Neuronal stem cell (in vitro differentiated cells): ENCODE results near the gene SLC26A8.

ENCODE experiments used
- DNase-seq: peaks from one replicate; pipeline ENCODE4 v3.0.0-alpha.2; 2013; ENCODE audit warnings: low spot score
- H2AFZ ChIP-seq: one replicate; pipeline ENCODE4 v1.6.1; 2013; ENCODE audit warnings: mild to moderate bottlenecking, low read length, inconsistent platforms
- H2AK5ac ChIP-seq: 2 replicates; pipeline ENCODE4 v1.6.1; 2013; ENCODE audit warnings: low read depth, mild to moderate bottlenecking, inconsistent platforms, low read length, moderate library complexity, mixed read lengths
- H2BK120ac ChIP-seq: 2 replicates; pipeline ENCODE4 v1.6.1; 2013; ENCODE audit warnings: low read depth, mild to moderate bottlenecking, inconsistent platforms, low read length, moderate library complexity, mixed read lengths
- H2BK12ac ChIP-seq: one replicate; pipeline ENCODE4 v1.6.1; 2013; ENCODE audit warnings: low read length, inconsistent platforms
- H2BK15ac ChIP-seq: 2 replicates; pipeline ENCODE4 v1.6.1; 2013; ENCODE audit warnings: mild to moderate bottlenecking, low read length, inconsistent platforms, mixed read lengths
- H2BK5ac ChIP-seq: one replicate; pipeline ENCODE4 v1.6.1; 2013; ENCODE audit warnings: inconsistent platforms, mild to moderate bottlenecking, low read length, moderate library complexity
- H3K14ac ChIP-seq: one replicate; pipeline ENCODE4 v1.6.1; 2013; ENCODE audit warnings: low read length, inconsistent platforms
- H3K18ac ChIP-seq: 2 replicates; pipeline ENCODE4 v1.6.1; 2013; ENCODE audit warnings: low read length, inconsistent platforms
- H3K23ac ChIP-seq: 2 replicates; pipeline ENCODE4 v1.6.1; 2013; ENCODE audit warnings: low read depth, mild to moderate bottlenecking, mixed read lengths, low read length, inconsistent platforms; ENCODE audit not compliant: poor library complexity
- H3K27ac ChIP-seq: replicated peaks from 3 replicates; pipeline ENCODE4 v1.5.1; 2013; ENCODE audit warnings: low read length, inconsistent platforms
- H3K27me3 ChIP-seq, 3 experiments: 2 replicates each; pipeline ENCODE4 v1.6.1; 2013; ENCODE audit warnings: low read length in 3 of 3, mild to moderate bottlenecking in 2 of 3, inconsistent platforms in 1 of 3, low read depth in 1 of 3, mixed read lengths in 1 of 3, moderate library complexity in 1 of 3; ENCODE audit not compliant: control insufficient read depth in 3 of 3, insufficient read depth in 3 of 3
- H3K36me3 ChIP-seq, 2 donors: replicated peaks in 1 of 2; 2 replicates each; pipeline ENCODE4 v1.6.1; 2013; ENCODE audit warnings: low read length in 2 of 2; ENCODE audit not compliant: control insufficient read depth in 2 of 2, insufficient read depth in 2 of 2
- H3K4ac ChIP-seq: 2 replicates; pipeline ENCODE4 v1.6.1; 2013; ENCODE audit warnings: inconsistent platforms, mild to moderate bottlenecking, low read length, moderate library complexity
- H3K4me1 ChIP-seq, 2 donors: 1 replicate in 1 of 2; 2 replicates in 1 of 2; pipeline ENCODE4 v1.6.1; 2013; ENCODE audit warnings: low read length in 2 of 2, low read depth in 1 of 2; ENCODE audit not compliant: control insufficient read depth in 2 of 2, insufficient read depth in 1 of 2
- H3K4me2 ChIP-seq: one replicate; pipeline ENCODE4 v1.6.1; 2013; ENCODE audit warnings: mild to moderate bottlenecking, low read length, inconsistent platforms; ENCODE audit not compliant: insufficient read depth, poor library complexity, severe bottlenecking
- H3K4me3 ChIP-seq, 2 donors: 2 replicates each; pipeline ENCODE4 v1.5.1; 2013; ENCODE audit warnings: low read length in 2 of 2, mild to moderate bottlenecking in 2 of 2, inconsistent platforms in 1 of 2, moderate library complexity in 1 of 2
- H3K79me1 ChIP-seq: one replicate; pipeline ENCODE4 v1.6.1; 2013; ENCODE audit warnings: low read depth, mild to moderate bottlenecking, inconsistent platforms, low read length, moderate library complexity
- H3K9ac ChIP-seq: one replicate; pipeline ENCODE4 v1.6.1; 2013; ENCODE audit warnings: mild to moderate bottlenecking, low read depth, low read length, inconsistent platforms; ENCODE audit not compliant: poor library complexity
- H3K9me3 ChIP-seq, 2 donors: replicated peaks in 1 of 2; 2 replicates each; pipeline versions ENCODE3 to v1.6.1; 2013; ENCODE audit warnings: low read length in 2 of 2, mild to moderate bottlenecking in 2 of 2, inconsistent platforms in 1 of 2, low read depth in 1 of 2, mixed read lengths in 1 of 2, moderate library complexity in 1 of 2; ENCODE audit not compliant: control insufficient read depth in 2 of 2, insufficient read depth in 1 of 2
- H4K8ac ChIP-seq: one replicate; pipeline ENCODE4 v1.6.1; 2013; ENCODE audit warnings: low read depth, mild to moderate bottlenecking, inconsistent platforms, low read length, moderate library complexity
- H4K91ac ChIP-seq: one replicate; pipeline ENCODE4 v1.6.1; 2013; ENCODE audit warnings: low read length, low read depth, mild to moderate bottlenecking, inconsistent platforms; ENCODE audit not compliant: poor library complexity
- WGBS, 2 donors: extraction: QIAGEN DNeasy Blood & Tissue Kit; methylation state at CpG; one replicate each; pipeline ENCODE4 v1.1.7; 2013; ENCODE audit warnings: missing lambda C conversion rate in 2 of 2, mixed read lengths in 1 of 2; ENCODE audit not compliant: insufficient read length in 2 of 2, insufficient replicate concordance in 1 of 2; ENCODE audit errors: extremely low coverage in 2 of 2; 5-methylcytosine and 5-hydroxymethylcytosine counted together

Gene SLC26A8

DNA sequence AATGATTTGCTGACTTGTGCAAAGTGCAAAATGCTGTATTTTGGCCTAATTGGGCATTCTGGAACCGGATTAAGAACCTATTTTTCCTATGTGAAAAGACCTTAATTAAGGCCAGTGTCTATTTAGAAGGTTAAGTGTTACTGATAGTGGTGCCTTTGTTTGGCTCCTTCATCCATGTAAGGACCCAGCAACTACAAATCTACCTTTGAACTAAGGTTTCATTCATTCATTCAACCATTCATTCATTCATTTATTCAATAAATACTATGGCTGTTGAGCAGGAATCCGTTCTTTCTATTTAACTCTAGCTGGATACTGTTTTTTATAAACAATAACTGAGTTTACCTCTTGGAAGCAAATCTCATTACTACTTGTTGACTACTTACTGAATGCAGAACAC is 36.8 kb upstream of the SLC26A8 start:
- Histone ChIP-seq H2AK5ac (no peak overlapping the region), H3K36me3 (peaks cover 0 to 42% of the 10 kb centered on the region in 2 donors), H2BK15ac (no peak overlapping the region), H2BK5ac (no peak overlapping the region), H3K9ac (no peak overlapping the region), H3K4me1 (peaks cover 0 to 1% of the 10 kb centered on the region in 2 donors), H3K4me3 (no peak overlapping the region), H3K23ac (no peak overlapping the region), H4K91ac (no peak overlapping the region), H2AFZ (no peak overlapping the region), H3K4me2 (no peak overlapping the region), H3K27me3 (no peaks in the 10 kb centered on the region), H3K27ac (no peak overlapping the region), H3K18ac (no peak overlapping the region), H4K8ac (no peak overlapping the region), H3K79me1 (peaks cover 1% of the 10 kb centered on the region), H3K9me3 (no peaks in the 10 kb centered on the region), H2BK12ac (no peak overlapping the region), H3K14ac (no peak overlapping the region), H2BK120ac (no peak overlapping the region), H3K4ac (no peak overlapping the region)
- no peak for DNase-seq
- no CpG with 5 or more reads among the region's 2 CpGs for WGBS, 2 donors

DNA sequence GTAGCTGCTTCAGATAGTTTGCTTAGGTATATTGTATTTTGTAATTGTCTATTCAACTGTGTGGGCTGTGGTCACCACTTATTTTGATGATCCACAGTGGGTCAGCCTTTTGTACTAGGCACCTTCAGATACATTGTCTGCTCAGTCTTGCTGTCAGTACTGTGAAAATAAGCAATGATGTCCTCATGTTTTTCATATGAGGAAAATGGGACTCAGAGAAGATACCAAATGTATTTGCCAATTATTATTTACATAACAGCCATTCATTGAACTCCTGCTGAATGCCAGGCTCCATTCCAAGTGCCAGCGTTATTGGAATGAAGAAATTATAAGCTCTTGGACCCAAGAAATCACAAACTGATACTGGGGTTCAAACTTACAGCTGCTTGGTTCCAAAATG is 31.7 kb upstream of the SLC26A8 start:
- H3K23ac ChIP-seq: no peak overlapping the region
- H3K9me3 ChIP-seq: no peaks in the 10 kb centered on the region
- no peak overlapping the region for H3K4me3 ChIP-seq
- H3K4me2 ChIP-seq: no peak overlapping the region
- H3K27ac ChIP-seq: no peak overlapping the region
- H3K27me3 ChIP-seq: no peaks in the 10 kb centered on the region
- H3K36me3 ChIP-seq: peaks cover 1 to 54% of the 10 kb centered on the region in 2 donors
- H2BK5ac ChIP-seq: no peak overlapping the region
- H2AK5ac ChIP-seq: no peak overlapping the region
- H4K8ac ChIP-seq: no peak overlapping the region
- no peak overlapping the region for H2BK12ac ChIP-seq
- no peak overlapping the region for H2AFZ ChIP-seq
- DNase-seq: no peak
- no peak overlapping the region for H3K18ac ChIP-seq
- H3K4me1 ChIP-seq: no peaks in the 10 kb centered on the region
- H2BK120ac ChIP-seq: no peak overlapping the region
- no peak overlapping the region for H4K91ac ChIP-seq
- H3K79me1 ChIP-seq: no peaks in the 10 kb centered on the region
- no peak overlapping the region for H3K9ac ChIP-seq
- no peak overlapping the region for H3K4ac ChIP-seq
- no CpG with 5 or more reads among the region's 1 CpG for WGBS, 2 donors
- no peak overlapping the region for H3K14ac ChIP-seq
- H2BK15ac ChIP-seq: no peak overlapping the region

DNA sequence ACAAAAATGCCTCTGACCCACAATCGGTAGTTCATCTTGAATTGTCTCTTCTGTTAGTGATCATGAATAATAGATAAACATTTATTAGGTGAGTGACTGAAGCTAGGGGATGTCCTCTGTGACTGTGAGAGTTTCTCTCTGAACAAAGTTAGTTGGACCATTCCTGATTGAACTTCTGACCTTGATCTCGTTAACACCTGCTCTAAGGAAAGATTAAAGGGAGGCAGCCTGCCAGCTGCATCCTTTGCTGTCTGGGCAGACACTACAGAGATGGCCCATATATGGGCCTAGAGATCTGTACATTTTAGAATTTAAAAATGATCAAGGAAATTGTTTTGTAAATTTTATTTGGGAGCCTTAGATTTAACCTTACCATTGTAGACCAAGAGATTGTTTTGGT is 30.5 kb upstream of the SLC26A8 start:
- Histone ChIP-seq H3K79me1 (no peaks in the 10 kb centered on the region), H2BK5ac (no peak overlapping the region), H3K14ac (no peak overlapping the region), H3K36me3 (peaks cover 1 to 43% of the 10 kb centered on the region in 2 donors), H2AFZ (no peak overlapping the region), H3K4me3 (no peak overlapping the region), H2BK15ac (no peak overlapping the region), H2BK12ac (no peak overlapping the region), H3K4me1 (no peaks in the 10 kb centered on the region), H3K9me3 (no peaks in the 10 kb centered on the region), H3K9ac (no peak overlapping the region), H4K8ac (no peak overlapping the region), H4K91ac (no peak overlapping the region), H3K4ac (no peak overlapping the region), H3K27me3 (no peaks in the 10 kb centered on the region), H3K18ac (no peak overlapping the region), H2AK5ac (no peak overlapping the region), H3K27ac (no peak overlapping the region), H3K4me2 (no peak overlapping the region), H2BK120ac (no peak overlapping the region), H3K23ac (no peak overlapping the region)
- no CpG with 5 or more reads among the region's 2 CpGs for WGBS, 2 donors
- no peak for DNase-seq

DNA sequence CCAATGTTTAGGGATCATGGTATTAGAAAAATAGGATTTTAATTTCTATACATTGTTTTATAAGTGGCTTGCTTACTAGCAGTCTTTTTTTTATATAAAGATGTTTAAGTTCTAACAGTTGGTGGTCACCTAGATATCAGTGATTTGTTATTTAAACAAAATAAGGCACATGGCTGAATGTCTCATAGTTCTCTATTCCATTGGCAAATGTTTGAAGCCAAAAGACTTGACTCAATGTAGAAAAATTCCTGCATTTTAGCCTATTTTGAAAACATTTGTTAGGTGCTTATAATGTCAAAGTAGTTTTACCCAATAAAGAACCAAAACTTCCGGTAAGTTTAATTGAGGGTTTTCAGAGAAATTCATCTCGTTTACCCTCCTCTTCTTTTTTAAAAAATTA is 30.0 kb upstream of the SLC26A8 start:
- Histone ChIP-seq H2BK15ac (no peak overlapping the region), H3K36me3 (peaks cover 1 to 37% of the 10 kb centered on the region in 2 donors), H3K9me3 (no peaks in the 10 kb centered on the region), H2AK5ac (no peak overlapping the region), H3K4ac (no peak overlapping the region), H3K4me3 (no peak overlapping the region), H3K9ac (no peak overlapping the region), H2BK12ac (no peak overlapping the region), H4K91ac (no peak overlapping the region), H3K23ac (no peak overlapping the region), H4K8ac (no peak overlapping the region), H3K79me1 (no peaks in the 10 kb centered on the region), H3K14ac (no peak overlapping the region), H3K27me3 (no peaks in the 10 kb centered on the region), H3K27ac (no peak overlapping the region), H2AFZ (no peak overlapping the region), H3K4me1 (no peaks in the 10 kb centered on the region), H3K4me2 (no peak overlapping the region), H2BK5ac (no peak overlapping the region), H3K18ac (no peak overlapping the region), H2BK120ac (no peak overlapping the region)
- no CpG with 5 or more reads among the region's 2 CpGs for WGBS, 2 donors
- no peak for DNase-seq
